Measurements from ENCODE around the gene CRIM1. TPM values are rescaled to one million over a fixed set of nuclear protein-coding genes. Genes with fewer than 3 reads are reported as not detected.

The CRIM1 gene
- total RNA-seq, 1 donor from 2014 or later, result 105 TPM

- Histone ChIP-seq H3K4me3 (no peak overlapping the region), H3K27me3 (ENCODE audit: low read depth) (no peaks in the 10 kb centered on the region), H3K27ac (no peak overlapping the region), H3K4me1 (peaks cover 47% of the 10 kb centered on the region), H3K36me3 (peaks cover 57% of the 10 kb centered on the region), H3K9me3 (peaks cover 17% of the 10 kb centered on the region)
- intact Hi-C loops (cut with DNase I), result no loop called here
- ATAC-seq, result no peak
- DNase-seq, result no peak
- TF ChIP-seq CTCF (IDR thresholded peaks at IDR 0.05), result no peak
Measured at GRCh38 chr2:36479406-36479805, 123.8 kb downstream of the CRIM1 start.

GRCh38 chr2:36480028-36480427, 124.5 kb downstream of the CRIM1 start:
- no peak for ATAC-seq
- TF ChIP-seq CTCF (IDR thresholded peaks at IDR 0.05), result no peak
- no peak overlapping the region for H3K27ac ChIP-seq
- H3K9me3 ChIP-seq, result peaks cover 11% of the 10 kb centered on the region
- peaks cover 60% of the 10 kb centered on the region for H3K36me3 ChIP-seq
- DNase-seq, result no peak
- no peak overlapping the region for H3K4me3 ChIP-seq
- intact Hi-C loops (cut with DNase I), result no loop called here
- H3K4me1 ChIP-seq, result peaks cover 53% of the 10 kb centered on the region
- no peaks in the 10 kb centered on the region for H3K27me3 ChIP-seq (ENCODE audit: low read depth)

GRCh38 chr2:36480636-36481035, 125.1 kb downstream of the CRIM1 start:
- DNase-seq (no peak), ATAC-seq (no peak)
- Histone ChIP-seq H3K27ac (no peak overlapping the region), H3K27me3 (ENCODE audit: low read depth) (no peaks in the 10 kb centered on the region), H3K36me3 (peaks cover 60% of the 10 kb centered on the region), H3K4me1 (peaks cover 59% of the 10 kb centered on the region), H3K9me3 (peaks cover 5% of the 10 kb centered on the region), H3K4me3 (no peak overlapping the region)
- intact Hi-C loops (cut with DNase I), result no loop called here
- no peak for TF ChIP-seq CTCF (IDR thresholded peaks at IDR 0.05)

- intact Hi-C loops (cut with DNase I), result no loop called here
- Histone ChIP-seq H3K9me3 (no peaks in the 10 kb centered on the region), H3K27me3 (ENCODE audit: low read depth) (no peaks in the 10 kb centered on the region), H3K4me3 (no peak overlapping the region), H3K27ac (no peak overlapping the region), H3K36me3 (peaks cover 59% of the 10 kb centered on the region), H3K4me1 (peaks cover 70% of the 10 kb centered on the region)
- DNase-seq (no peak), ATAC-seq (no peak)
- no peak for TF ChIP-seq CTCF (IDR thresholded peaks at IDR 0.05)
Measured at GRCh38 chr2:36481709-36482108, 126.1 kb downstream of the CRIM1 start.

GRCh38 chr2:36482576-36483214, 127.1 kb downstream of the CRIM1 start:
- DNase-seq (no peak), ATAC-seq (peak; percentile 61 to 80)
- H3K27ac ChIP-seq, result no peak overlapping the region
- H3K36me3 ChIP-seq, result peaks cover 50% of the 10 kb centered on the region
- no peak overlapping the region for H3K4me3 ChIP-seq
- intact Hi-C loops (cut with DNase I), result no loop called here
- TF ChIP-seq CTCF (IDR thresholded peaks at IDR 0.05), result no peak
- no peaks in the 10 kb centered on the region for H3K9me3 ChIP-seq
- peaks cover 72% of the 10 kb centered on the region for H3K4me1 ChIP-seq
- H3K27me3 ChIP-seq (ENCODE audit: low read depth), result no peaks in the 10 kb centered on the region

Measured in lower lobe of right lung (tissue), 2 donors.